Activated CD8-positive, alpha-beta memory T cell treated with anti-CD3 and anti-CD28 coated beads, Interleukin-2, amount 50 U/mL, for 24 hours (primary cell): ENCODE data around the gene TMEM207.
"Not testable (repeated sequence)": the region's sequence is repeated elsewhere in the genome, so short reads cannot be mapped to it uniquely, and the experiment has no call there.

ENCODE experiments used
- DNase-seq: peaks from one replicate; pipeline ENCODE4 v3.0.0-alpha.2; 2020; ENCODE audit errors: extremely low read depth

Gene TMEM207

DNA sequence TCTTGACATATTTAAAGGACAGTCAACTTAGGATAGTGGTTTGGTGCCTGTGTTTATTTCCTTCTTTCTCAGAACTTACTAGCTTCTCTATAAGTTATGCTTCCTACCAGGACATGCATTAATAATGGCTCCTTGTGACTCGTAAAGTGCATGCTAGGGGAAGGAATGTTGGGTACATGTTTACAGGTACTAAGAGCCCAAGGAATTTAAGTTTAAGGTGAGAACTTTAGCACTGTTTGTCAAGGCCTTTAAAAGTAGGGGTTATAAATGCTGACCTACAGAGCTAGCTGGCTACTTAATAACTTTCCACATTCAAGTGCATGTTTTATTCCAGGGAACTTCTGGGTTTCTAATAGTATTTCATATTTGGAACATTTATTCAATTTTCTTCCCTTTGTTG lies at the start of gene TMEM207:
Gene TMEM207, minus strand, starts transcription at position 101 of the 400 bp plus-strand sequence. Its CDS starts 92 bp downstream, at position 9.
- DNase-seq: no peak

DNA sequence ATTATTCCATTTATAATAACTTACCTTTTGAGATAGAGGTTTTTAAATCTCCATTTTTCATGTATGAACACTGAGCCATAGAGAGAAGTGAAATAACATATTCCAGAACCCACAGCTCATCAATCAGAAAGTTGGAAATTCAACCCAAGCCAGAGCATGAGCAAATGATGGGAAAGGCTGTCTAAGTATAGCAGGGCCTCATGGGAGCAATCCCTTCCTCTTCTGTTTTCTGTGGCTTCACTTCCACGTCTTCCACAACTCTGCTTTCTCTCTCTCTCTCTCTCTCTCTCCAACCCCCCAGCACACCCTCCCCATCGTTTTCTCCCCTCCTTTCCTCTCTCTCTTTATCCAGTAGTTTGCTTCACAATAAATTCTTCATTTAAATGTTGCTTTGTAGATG lies 49.4 kb upstream of the TMEM207 start:
- no peak for DNase-seq

GRCh38 chr3:190498293-190498692 lies 48.6 kb upstream of the TMEM207 start:
- no peak for DNase-seq

GRCh38 chr3:190497811-190498210 lies 48.1 kb upstream of the TMEM207 start:
- no peak for DNase-seq

GRCh38 chr3:190496859-190497258 lies 47.2 kb upstream of the TMEM207 start:
- DNase-seq: no peak

GRCh38 chr3:190495796-190496195 lies 46.1 kb upstream of the TMEM207 start:
- no peak for DNase-seq

- DNase-seq: no peak
Observed at GRCh38 chr3:190495354-190495753, 45.7 kb upstream of the TMEM207 start.

DNA sequence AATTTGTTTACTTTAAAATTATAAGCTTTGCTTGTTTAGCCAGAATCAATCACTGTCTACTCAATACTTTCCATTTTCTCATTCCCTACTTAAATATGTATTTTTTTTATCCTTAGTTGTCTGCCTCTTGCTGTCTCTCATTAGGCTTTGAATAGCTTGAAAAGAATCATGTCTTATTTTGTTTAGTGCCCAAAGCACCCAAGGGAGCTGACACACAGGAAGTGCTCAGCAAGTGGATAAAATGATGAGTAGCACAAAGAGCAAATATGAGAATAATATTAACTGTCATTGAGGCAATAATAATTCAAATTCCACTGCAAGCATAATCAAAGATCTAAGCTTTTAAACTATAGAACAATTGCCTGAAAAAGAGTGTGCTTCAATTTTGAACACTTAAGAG lies 45.2 kb upstream of the TMEM207 start:
- no peak for DNase-seq

DNA sequence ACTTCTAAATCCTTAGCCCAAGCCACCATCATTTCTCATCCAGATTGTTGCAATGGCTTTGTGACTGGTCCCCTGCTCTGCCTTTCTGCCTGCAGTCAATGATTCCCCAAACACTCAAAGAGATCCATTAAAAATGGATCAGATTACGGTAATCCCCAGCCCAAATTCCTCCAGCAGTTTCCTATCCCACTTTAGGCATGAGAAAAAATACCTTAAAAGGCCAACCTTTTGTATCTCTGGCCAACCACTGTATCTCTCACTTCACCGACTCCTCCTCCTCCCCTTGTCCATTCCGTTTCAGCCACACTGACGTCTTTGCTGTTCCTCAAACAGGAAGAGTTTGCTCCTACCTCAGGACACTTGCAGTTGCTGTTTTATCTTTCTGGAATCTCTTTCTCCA lies 43.3 kb upstream of the TMEM207 start:
- no peak for DNase-seq

- DNase-seq: no peak
Observed at GRCh38 chr3:190492129-190492528, 42.4 kb upstream of the TMEM207 start.

- DNase-seq: no peak
Observed at GRCh38 chr3:190491533-190492054, 41.9 kb upstream of the TMEM207 start.

- no peak for DNase-seq
Observed at GRCh38 chr3:190486908-190487607, 37.4 kb upstream of the TMEM207 start.

DNA sequence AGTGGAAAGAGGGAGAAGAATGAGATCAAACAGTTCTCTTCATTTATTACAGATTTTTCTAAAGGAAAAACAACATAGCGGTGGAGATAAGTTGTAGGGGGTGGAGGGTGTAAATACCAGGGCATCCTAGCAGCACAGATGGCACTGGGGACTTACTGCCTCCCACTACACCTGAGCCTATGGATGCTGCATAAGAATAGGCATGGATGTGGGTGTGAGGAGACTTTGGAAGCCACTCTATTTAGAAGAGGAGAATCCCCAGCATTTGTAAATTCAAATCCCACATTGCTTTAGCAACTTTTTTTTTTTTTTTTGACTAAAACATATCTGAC lies 36.8 kb upstream of the TMEM207 start:
- no peak for DNase-seq

DNA sequence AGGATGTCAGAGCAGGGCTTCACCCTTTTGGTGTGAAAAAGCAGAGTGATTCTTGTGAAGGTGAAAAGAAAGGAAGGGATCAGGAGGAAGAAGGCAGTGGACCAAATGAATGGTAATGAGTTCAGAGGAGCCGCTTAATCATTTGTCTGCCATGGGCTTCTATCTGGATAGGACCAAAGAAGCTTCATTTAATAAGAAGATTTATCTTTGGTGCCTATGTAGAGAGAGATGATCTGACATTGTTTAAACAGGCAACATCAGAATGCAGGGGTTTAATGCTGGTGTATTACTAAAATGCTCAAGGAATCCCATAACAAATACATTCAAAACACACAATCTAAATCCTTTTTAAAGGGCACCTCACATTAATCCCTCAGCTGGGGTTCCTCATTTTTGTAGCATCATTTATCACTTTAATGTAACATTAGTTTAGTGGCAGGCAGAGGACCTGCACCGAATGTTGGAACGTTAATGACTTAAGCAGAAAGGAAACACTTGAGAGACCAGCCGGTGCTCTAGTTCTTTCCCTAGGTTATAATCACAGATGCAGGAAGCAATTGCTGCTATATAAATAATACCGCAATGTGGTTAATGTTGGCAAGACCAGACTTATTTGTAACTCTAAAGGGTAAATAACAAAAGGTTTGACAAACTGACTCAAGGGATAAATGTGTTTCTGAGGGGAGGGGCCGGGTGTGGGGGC lies 36.3 kb upstream of the TMEM207 start:
- DNase-seq: no peak

GRCh38 chr3:190481779-190482178 lies 32.1 kb upstream of the TMEM207 start:
- DNase-seq: no peak

GRCh38 chr3:190473261-190473660 lies 23.6 kb upstream of the TMEM207 start:
- not testable (repeated sequence) for DNase-seq

DNA sequence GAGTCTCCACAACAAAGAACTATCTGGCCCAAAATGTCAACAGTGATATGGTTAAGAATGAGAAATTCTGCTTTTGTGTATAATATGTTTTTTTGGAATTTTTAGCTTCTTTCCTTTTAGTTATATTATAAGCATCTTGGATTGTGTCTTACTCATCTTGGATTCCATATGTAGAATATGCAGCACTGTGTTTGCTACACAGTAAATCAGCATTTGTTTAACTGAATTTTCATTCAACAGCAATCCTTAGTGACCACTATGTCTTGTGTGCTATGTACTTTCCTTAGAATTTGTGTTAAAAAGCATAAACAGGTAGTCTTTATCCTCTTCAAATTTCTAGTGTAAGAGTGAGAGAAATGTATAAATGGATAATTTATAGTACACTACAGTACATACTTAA lies 18.2 kb upstream of the TMEM207 start:
- no peak for DNase-seq

DNA sequence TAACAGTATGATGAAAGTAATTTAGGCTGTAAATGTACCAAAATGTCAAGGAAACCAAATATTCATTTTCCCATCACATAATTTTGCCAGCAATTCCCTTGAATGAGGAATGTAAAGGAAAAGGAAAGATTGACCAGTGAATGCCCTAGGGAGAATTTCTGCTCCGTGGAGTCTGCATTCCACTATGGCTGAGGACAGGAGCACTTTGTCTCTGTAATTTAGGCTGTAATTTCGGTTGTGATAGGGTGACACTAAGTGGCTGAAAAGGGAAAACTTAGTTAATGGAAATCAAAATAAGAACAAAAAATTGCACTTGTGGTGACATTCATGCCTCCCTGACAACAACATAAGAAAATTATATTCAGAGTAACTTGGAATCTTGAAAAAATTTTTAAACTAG lies 8.3 kb upstream of the TMEM207 start:
- DNase-seq: no peak

DNA sequence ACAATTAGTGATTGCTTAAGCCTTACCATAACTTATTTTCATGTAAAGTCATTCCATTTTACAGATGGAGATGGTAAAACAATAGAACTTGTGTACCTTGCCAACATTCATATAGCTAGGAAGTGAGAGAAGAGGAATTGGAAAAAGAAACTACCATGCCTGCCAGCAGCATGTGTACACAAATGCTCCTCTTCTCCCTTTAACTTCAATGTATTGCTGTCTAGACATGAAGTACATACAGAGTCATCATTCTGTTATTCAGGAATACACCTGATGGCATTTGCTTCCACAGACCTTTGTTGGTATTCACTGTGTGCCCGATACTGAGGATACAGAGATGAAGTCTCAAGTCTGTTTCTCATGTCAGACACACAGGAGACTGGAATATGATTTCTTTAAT lies 7.1 kb upstream of the TMEM207 start:
- DNase-seq: no peak

DNA sequence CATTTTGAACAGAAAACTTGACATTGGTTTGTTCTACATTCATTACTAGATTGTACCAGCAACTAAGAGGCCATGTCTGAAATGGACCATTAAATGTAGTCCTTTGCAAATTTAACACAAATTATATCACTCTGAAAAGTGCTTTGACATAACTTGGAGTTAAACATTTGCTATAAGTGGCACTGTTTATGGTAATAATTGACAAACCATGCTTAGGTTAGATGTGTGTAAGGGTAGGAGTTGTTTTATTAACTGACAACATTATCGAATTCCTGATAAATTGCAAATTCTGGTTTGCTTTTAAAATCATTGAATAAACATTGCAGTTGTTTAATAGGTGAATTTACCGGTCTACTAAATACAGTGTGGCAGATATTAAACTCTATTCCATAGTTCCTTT lies 6.1 kb upstream of the TMEM207 start:
- DNase-seq: no peak

DNA sequence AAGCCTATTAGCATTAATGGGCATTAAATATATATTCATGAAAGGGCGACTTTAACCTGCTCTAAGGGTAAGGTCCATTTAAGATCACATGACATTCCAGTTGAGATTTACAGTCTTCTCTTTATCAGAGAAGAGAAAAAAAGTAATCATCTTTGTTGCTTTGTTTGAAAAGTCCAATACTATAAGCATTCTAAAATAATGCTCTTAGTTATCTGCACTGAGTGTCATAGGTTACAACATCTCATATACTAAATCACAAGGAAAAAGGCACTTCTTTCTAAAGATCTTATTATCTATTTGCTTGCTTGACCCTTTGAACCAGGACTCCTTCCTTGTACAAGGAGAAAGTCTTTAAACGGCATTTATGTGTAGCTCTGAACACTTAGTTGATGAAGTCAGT lies 1.4 kb downstream of the TMEM207 start:
- no peak for DNase-seq

GRCh38 chr3:190446573-190447279 lies 3.0 kb downstream of the TMEM207 start:
- DNase-seq: no peak
